Nephron (organoid): ENCODE results near the gene TAS1R1.

Source experiments
- H3K27ac Mint-ChIP-seq, 3 experiments: 2 replicates each; pipeline ENCODE4 v1.8.0; 2020; ENCODE audit warnings: mixed read lengths in 3 of 3, mild to moderate bottlenecking in 2 of 3, moderate library complexity in 1 of 3
- H3K27me3 Mint-ChIP-seq: 2 replicates; pipeline ENCODE4 v1.8.0; 2021; ENCODE audit warnings: low read depth, mild to moderate bottlenecking, moderate library complexity, mixed read lengths
- H3K36me3 Mint-ChIP-seq: 2 replicates; pipeline ENCODE4 v1.8.0; 2020; ENCODE audit warnings: low read depth, mixed read lengths
- H3K4me1 Mint-ChIP-seq: 2 replicates; pipeline ENCODE4 v1.8.0; 2020; ENCODE audit warnings: mixed read lengths
- H3K4me3 Mint-ChIP-seq, 3 experiments: 2 replicates each; pipeline ENCODE4 v1.8.0; 2020; ENCODE audit warnings: mild to moderate bottlenecking in 3 of 3, mixed read lengths in 3 of 3, moderate library complexity in 2 of 3
- H3K9me3 Mint-ChIP-seq: 2 replicates; pipeline ENCODE4 v1.8.0; 2020; ENCODE audit warnings: mixed read lengths
- TF ChIP-seq, protein P1 (sequence below), 3 experiments: fragments of 200-600 bp; sonication (generic); IDR thresholded peaks; one replicate each; pipeline ENCODE4 v1.5.0; 2021; ENCODE audit warnings: antibody characterized with exemption in 3 of 3; ENCODE audit not compliant: unreplicated experiment in 3 of 3

TAS1R1 gene

GRCh38 chr1:6511561-6512244, 43.4 kb upstream of the TAS1R1 start:
- no peak overlapping the region for H3K4me3 Mint-ChIP-seq
- peaks cover 28% of the 10 kb centered on the region for H3K4me1 Mint-ChIP-seq
- peak overlapping the region; percentile 30 to 63 (median 54) for H3K27ac Mint-ChIP-seq
- peaks cover 2% of the 10 kb centered on the region for H3K27me3 Mint-ChIP-seq
- TF ChIP-seq, protein P1, sequence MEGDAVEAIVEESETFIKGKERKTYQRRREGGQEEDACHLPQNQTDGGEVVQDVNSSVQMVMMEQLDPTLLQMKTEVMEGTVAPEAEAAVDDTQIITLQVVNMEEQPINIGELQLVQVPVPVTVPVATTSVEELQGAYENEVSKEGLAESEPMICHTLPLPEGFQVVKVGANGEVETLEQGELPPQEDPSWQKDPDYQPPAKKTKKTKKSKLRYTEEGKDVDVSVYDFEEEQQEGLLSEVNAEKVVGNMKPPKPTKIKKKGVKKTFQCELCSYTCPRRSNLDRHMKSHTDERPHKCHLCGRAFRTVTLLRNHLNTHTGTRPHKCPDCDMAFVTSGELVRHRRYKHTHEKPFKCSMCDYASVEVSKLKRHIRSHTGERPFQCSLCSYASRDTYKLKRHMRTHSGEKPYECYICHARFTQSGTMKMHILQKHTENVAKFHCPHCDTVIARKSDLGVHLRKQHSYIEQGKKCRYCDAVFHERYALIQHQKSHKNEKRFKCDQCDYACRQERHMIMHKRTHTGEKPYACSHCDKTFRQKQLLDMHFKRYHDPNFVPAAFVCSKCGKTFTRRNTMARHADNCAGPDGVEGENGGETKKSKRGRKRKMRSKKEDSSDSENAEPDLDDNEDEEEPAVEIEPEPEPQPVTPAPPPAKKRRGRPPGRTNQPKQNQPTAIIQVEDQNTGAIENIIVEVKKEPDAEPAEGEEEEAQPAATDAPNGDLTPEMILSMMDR (IDR thresholded peaks at IDR 0.05; ENCODE audit: unreplicated experiment in 3 of 3): no peak
- no peaks in the 10 kb centered on the region for H3K36me3 Mint-ChIP-seq
- no peaks in the 10 kb centered on the region for H3K9me3 Mint-ChIP-seq

- peaks cover 25% of the 10 kb centered on the region for H3K4me1 Mint-ChIP-seq
- H3K27me3 Mint-ChIP-seq: no peaks in the 10 kb centered on the region
- peak overlapping the region; percentile 30 to 63 (median 54) for H3K27ac Mint-ChIP-seq
- H3K4me3 Mint-ChIP-seq: no peak overlapping the region
- TF ChIP-seq, protein P1 (IDR thresholded peaks at IDR 0.05; ENCODE audit: unreplicated experiment in 3 of 3): no peak
- H3K36me3 Mint-ChIP-seq: no peaks in the 10 kb centered on the region
- no peaks in the 10 kb centered on the region for H3K9me3 Mint-ChIP-seq
Measured at GRCh38 chr1:6512245-6512907, 42.7 kb upstream of the TAS1R1 start.

- H3K4me1 Mint-ChIP-seq: peaks cover 29% of the 10 kb centered on the region
- no peak overlapping the region for H3K4me3 Mint-ChIP-seq
- H3K36me3 Mint-ChIP-seq: no peaks in the 10 kb centered on the region
- H3K9me3 Mint-ChIP-seq: no peaks in the 10 kb centered on the region
- TF ChIP-seq, protein P1 (IDR thresholded peaks at IDR 0.05; ENCODE audit: unreplicated experiment in 3 of 3): no peak
- H3K27me3 Mint-ChIP-seq: no peaks in the 10 kb centered on the region
- no peak overlapping the region for H3K27ac Mint-ChIP-seq
Measured at GRCh38 chr1:6512908-6513280, 42.2 kb upstream of the TAS1R1 start.

DNA sequence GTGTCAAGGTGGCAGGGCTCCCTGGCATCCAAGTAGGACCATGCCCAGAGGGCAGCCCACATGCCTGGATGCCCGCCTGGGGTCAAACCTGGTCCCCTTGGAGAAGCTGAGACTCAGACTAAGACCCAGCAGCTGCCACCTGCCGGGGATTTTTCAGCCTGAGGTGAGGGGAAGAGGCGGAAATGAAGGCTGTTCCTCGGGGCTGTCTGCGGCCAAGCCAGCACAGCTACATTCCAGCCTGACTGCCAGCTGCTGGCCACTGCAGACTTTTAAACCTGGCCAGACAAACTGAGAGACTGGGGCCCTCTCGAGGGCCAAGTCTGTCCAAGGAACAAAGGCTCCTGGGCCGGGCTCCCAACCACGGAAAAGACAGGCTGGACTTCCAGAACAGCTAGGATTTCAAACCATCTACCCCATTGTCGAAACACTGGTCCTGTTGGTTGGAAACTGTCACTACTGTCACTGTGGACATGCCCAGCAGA, 41.7 kb upstream of the TAS1R1 start:
- H3K36me3 Mint-ChIP-seq: no peaks in the 10 kb centered on the region

GRCh38 chr1:6515771-6516170, 39.3 kb upstream of the TAS1R1 start:
- Mint-ChIP-seq H3K27ac (no peak overlapping the region), H3K9me3 (no peaks in the 10 kb centered on the region), H3K4me3 (no peak overlapping the region), H3K27me3 (no peaks in the 10 kb centered on the region), H3K4me1 (peaks cover 38% of the 10 kb centered on the region), H3K36me3 (no peaks in the 10 kb centered on the region)
- TF ChIP-seq, protein P1 (IDR thresholded peaks at IDR 0.05; ENCODE audit: unreplicated experiment in 3 of 3): no peak

More for the DNA sequence above, 41.7 kb upstream of the TAS1R1 start:
- TF ChIP-seq, protein P1 (IDR thresholded peaks at IDR 0.05; ENCODE audit: unreplicated experiment in 3 of 3): no peak
- Mint-ChIP-seq H3K4me3 (no peak overlapping the region), H3K27ac (no peak overlapping the region), H3K27me3 (no peaks in the 10 kb centered on the region), H3K4me1 (peaks cover 28% of the 10 kb centered on the region), H3K9me3 (no peaks in the 10 kb centered on the region)
